NCI-H69 (cell line): Measurements from ENCODE around the gene IDH3B.
"Not testable (repeated sequence)": the region's sequence is repeated elsewhere in the genome, so short reads cannot be mapped to it uniquely, and the experiment has no call there.

Experiments used
- DNase-seq: peaks from one replicate; lab custom pipeline; 2025; lab: John Stamatoyannopoulos, UW

IDH3B gene

DNA sequence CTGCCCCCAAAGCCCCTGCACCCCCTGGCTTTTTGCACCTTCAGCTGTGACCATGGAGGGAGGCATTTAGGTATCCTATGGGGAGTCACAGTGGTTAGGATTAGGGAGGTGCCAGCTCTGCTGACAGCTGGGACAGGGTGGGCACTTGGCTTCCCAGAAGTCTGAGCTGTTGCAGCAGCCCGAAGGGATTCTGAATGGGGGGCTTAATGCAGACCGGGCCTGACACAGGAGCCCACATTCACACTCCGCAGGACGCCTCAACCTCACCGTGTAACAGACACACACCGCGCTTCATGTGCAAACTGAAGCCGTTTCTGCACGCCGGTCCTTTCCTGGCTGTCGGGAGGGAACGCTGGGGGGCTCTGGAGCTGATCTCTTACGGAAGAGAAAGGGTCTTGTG is 30.5 kb upstream of the IDH3B start:
- DNase-seq: no peak

DNA sequence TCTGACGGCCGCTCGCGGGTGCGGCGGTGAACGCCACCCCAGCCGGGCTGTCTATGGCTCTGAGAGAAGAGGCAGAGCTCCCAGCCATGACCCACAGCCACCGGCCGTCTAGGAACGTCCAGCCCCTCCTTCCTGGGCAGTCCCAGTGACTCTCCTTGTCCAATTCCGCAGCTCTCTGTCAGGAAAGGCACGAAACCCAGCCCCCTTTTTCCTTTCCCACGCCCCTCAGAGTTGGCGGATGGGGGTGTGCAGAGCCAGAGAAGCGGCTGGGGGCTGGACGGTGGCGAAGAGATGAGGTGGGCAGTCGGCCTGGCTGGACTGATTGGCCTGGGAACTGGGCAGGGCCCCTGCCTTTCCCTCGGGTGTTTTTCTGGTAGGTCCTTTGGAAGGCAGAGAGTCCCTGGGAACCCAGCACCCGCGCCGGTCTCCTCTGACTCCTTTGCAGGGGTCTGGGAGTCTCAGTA is 30.0 kb upstream of the IDH3B start:
- no peak for DNase-seq

DNA sequence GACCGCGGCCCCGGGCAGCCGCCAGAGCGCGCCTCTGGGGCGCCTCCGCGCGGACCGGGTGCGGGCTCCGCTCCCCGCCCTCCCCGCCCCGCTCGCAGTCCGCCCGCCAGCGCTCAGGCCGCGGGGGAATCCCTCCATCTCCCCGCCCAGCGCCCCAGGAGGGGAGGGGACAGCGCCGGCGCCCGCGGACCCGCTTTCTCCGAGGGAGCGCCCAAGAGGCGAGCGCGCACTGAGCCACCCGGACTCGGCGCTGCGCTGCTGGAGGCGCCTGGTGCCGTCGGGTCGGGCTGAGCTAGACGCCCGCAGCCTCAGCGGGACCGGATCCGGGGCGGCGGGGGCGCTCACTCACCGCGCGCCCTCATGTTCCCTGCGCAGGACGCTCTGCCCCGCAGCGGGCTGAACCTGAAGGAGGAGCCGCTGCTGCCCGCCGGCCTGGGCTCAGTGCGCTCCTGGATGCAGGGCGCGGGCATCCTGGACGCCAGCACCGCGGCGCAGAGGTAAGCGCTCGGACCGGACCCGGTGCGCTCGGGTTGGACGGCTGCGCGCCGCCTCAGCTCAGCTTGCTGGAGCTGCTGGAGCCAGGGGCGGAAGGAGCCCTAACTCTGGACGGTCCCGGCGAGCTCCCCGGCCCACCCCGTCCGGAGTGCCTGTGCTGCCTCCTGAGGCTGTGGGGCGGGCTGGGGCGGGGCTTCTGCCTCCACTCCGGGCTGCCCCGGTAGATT is 29.4 kb upstream of the IDH3B start:
- peak; percentile 52 for DNase-seq

DNA sequence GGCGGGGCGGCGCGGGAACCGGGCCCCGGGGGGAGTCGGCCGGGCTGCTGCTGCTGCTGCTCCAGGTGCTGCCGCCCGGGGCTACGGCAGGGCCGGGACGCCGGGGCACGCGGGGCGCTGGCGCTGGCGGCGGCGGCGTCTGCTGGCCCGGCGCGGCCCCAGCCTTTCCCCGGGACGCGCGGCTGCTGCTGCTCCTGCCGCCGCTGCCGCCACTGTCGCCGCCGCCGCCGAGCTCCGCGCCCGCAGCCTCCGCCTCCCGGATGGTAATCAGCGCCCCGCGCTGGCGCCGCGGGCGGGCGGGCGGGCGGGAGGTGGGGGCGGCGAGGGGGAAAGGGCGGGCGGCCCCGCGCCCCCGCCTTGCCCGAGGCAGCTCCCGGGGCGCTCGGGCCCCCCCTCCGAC is 28.9 kb upstream of the IDH3B start:
- peak; percentile 56 for DNase-seq

DNA sequence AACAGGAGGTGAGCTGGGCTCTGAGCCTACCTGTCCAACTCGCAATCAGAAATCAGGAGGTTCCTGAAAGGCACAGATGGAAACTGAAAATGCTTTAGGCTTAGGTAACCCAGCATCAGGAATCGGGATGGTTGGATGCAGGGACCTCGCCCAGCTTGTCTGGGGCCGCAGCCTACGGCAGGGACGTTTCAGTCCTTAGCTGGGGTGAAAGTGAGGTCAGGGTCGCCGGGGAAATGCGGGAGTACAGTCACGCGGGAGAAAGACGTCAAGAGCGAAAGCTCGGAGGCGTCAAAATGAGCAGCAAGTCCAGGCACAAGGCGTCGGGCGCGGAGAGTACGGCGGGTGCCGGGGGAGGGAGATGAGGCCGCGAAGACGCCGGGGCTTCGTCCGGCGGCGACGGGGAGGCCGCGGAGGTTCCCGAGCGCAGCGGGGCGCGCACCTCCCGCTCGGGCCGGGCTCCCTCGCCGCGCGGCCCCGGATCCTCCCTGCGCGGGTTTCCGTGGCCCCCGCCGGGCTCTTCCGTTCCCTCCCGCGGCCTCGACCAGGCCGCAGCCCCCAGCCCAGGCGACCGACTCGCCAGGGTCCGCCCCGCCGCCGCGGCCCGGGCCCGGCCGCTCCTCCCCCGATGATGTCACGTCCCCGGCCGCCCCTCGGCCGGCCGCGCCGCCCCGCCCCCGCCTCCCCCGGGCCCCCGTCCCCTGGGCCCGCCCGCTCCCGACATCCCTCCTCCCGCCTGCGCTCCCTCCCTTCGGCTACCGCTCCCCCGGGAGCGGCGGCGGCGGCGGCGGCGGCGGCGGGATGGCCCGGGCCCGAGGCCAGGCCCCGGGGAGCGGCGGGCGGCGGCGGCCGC is 28.2 kb upstream of the IDH3B start, which contains the start of gene EBF4:
EBF4 (plus strand) TSS at position 745 of the 850 bp plus-strand sequence. CDS start 866 bp downstream, outside the sequence.
- peak; percentile 68 for DNase-seq

DNA sequence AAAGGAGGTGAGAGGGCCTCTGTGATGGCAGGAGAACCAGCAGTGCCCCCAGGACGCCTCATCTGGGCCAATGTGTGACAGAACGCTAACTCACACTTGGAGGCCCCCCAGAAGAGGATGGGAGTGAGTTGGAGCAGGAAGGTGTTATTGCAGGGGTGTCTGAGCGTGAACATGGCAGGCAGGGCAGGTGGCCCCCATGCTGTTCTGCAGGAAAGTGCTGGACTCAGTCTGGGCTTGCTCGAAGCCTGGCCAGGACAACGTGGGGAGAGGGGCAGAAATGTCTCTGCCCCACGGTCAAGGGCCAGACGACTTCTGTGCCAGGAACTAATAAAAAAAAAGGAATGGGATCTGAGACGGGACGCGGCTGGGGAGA is 27.6 kb upstream of the IDH3B start:
- DNase-seq: no peak

DNA sequence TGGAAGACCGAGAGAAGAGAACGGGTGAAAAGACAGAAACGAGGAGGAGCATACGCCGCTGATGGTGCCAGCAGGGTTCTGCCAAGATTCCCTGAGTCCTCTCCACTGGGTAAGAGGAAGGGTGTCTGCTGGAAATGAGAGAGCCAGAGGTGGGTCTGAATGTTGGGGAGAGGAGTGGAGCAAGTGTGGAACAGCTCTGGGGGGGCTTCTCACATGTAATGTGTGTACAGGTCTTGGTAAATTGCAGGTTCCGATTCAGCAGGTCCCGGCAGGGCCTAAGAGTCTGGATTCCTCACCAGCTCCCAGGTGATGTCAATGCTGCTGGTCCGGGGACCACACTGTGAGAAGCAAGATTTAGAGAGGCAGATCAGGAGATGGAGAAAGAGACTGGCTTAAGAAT is 27.1 kb upstream of the IDH3B start:
- DNase-seq: peak; percentile 6

DNA sequence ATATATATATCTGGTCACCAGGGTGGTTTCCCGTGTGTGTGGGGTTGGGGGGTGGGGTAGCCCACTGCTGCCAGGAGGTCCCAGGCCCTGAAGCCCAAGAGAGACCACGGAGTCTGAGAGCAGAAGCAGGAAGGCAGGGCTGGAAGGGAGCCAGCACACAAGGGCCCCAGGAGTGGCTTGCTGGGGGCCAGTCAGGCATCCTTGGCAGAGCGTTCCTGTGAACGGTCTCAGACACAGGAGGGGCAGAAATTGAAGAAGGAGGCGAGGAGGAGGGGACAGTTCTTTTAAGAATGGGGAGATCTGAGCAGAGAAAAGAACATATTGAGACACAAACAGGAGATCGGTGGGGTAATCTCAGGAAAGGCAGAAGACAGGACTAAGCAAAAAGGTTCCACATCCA is 26.7 kb upstream of the IDH3B start:
- peak; percentile 5 for DNase-seq

DNA sequence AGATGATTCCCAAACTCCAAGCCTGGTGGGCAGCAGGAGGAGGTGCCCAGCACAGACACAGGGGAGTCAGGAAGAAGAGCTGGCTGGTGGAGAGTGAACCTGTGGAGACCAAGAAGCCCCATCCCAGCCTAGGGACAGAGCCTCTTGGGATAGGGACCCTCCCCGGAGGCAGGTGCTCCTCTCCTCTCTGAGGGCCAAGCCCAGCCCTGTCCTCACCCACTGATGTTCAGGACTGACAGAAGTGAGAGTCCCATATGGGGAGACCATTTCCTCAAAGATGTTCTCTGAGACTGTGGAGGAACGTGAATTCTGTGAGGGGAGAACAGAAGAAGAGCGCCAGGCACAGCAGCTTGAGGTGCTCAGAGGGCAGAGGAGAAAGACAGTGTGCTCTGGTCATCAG is 26.2 kb upstream of the IDH3B start:
- no peak for DNase-seq

DNA sequence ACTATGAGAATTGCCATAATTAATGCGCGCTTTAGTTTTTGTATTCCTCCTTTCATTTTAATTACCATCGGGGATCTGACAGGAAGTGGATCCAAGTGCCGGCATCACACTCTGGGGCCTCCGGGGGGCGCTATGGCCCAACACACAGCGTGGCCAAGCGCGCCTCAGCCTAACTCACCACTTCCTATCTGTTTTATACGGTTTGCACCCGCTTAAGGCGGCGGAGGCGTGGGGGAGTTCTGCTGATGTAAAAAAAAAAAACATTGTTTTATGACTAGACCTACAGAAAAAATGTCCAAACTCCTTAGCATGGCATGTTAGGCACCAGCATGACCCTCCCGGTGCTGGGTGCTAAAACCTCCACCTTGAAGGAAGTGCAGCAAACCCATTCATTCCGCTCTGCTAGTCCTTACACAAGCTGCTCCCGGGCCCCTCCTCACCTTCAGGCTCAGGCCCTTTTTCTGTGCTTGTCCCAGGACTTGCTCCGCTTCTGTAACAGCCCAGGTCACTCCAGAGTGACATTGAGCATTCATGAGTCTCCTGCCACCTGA is 24.1 kb upstream of the IDH3B start:
- DNase-seq: peak; percentile 74

DNA sequence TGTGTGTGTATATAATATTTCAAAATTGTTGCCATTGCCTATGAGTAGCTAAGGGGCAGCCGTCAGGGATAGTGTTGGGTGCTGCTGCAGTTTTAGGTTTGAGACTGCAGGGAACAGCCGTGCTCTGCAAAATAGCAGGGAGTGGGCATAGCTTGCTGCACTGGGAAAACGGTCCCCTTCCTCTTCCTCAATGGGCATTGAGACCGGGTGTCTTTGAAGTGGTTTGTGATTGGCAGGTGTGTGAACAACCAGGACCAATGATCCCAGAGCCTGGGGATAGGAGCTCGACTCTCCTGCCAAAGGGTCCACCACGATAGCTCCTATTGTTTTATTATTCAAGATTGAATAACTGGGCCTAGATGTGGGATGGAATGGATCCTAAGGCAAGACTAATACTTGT is 23.5 kb upstream of the IDH3B start:
- DNase-seq: no peak

DNA sequence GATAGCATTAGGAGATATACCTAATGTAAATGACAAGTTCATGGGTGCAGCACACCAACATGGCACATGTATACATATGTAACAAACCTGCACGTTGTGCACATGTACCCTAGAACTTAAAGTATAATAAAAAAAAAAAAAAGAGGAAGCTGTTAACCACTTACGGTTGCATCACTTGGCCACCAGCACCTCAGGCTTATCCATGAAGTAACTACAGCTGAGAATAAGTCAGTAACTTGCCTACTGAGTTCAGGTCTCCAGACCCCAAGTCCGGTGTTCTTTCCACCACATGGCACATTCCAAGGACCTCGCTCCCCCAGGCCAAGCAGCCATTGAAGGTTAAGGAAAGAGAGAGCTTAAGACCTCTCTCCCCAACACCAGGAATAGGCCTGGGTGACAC is 20.8 kb upstream of the IDH3B start:
- not testable (repeated sequence) for DNase-seq

DNA sequence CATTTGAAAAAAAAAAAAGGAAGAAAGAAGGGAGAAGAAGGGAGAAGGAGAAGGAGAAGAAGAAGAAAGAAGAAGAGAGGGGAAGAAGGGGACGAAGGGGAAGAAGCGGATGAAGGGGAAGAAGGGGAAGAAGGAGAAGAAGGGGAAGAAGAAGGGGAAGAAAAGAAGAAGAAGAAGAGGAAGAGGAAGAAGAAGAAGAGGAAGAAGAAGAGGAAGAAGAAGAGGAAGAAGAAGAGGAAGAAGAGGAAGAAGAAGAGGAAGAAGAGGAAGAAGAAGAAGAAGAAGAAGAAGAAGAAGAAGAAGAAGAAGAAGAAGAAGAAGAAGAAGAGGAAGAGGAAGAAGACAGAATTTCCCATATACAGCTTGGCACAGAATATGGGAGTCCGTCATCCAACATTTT is 18.0 kb upstream of the IDH3B start:
- not testable (repeated sequence) for DNase-seq

DNA sequence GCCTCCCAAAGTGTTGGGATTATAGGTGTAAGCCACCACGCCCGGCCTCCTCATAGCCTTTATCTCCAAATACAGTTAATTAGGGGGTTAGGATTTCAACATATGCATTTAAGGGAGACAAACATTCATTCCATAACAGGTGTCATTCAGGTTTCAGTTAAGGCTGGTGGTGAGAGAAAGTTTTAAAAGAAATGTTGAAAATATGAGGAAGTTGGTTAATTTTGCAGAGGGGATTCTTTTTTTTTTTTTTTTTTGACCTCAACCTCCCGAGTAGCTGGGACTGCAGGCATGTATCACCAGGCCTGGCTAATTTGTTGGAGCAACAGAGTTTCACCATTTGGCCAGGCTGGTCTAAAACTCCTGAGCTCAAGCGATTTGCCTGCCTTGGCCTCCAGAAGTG is 16.0 kb upstream of the IDH3B start:
- no peak for DNase-seq

DNA sequence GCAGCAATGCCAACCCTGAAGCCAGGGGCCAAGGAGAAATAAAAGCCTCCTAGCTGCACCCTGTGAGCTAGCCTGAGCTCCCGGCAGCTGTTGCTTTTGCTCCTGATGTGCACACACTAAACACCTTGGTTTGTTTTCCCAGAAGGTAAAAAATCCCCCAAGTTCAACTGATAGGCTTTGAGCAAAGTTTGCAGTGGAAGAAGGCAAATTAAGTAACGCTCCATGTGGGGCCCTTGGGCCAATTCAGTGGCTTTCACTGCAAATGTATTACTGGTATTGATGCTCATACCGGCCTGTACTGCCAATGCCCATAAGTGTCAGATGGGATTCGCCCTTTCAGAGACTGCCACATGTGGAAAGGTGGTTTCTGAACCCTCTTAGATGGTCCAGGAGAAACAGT is 9.4 kb upstream of the IDH3B start:
- no peak for DNase-seq

DNA sequence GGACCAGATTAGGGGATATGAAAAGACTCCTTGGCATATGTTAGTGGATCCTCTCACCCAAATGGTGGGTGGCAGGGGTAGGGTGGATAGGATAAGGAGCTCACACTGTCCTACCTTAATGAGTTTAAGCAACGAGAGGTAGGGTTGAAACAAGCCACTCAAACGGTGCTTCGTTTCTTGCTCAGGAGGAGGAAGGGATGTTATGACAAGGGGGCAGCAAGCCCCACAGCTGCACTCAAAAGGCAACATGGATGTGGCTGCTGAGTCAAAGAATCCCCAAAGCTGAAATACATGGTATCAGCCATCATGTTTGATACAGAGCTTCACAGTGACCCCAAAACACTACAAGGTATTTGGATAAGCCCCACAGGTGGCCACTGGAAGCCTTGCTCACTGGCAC is 8.4 kb upstream of the IDH3B start:
- no peak for DNase-seq

DNA sequence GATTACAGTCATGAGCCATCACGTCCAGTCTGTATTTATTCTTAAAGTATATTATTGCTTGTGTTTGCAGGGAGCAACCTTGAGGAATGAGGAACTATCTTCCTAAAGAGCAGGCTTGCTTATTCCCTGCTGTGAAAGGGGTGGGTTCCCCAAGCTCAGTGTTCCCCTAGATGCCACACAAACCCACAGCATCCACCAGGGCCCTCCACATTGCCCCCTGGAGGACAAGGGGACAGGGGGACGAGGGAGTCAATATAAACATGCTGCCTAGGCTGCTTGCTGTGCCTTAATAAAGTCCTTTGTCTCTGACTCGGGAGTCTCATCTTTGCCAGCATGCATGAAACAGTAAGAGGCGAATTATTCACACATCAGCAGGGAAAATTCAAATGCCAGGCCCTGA is 8.0 kb upstream of the IDH3B start:
- DNase-seq: peak; percentile 17

DNA sequence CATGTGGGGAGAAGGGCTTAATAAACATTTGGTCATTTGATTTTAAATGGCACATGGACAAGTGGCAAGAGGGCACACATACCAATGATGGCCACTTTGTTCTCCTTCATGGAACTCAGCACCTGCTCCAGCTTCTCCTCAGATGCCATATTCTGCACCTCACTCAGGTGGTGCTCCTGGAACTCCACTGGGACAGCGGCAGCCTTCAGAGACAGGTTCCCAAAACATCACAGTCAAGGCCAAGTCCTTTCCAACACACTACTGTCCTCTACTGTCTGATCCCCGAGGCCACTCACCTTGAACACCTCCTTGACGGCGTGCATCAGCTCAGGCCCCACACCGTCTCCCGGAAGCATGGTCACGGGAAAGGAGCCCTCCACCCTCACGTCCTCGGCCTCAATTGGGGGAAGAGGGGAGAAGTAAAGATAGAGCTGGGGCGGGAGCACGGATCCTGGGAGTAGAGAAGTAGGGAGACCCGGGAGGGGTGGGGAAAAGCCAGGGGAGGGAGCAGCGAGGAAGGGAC is 591 bp downstream of the IDH3B start:
- DNase-seq: peak; percentile 13

DNA sequence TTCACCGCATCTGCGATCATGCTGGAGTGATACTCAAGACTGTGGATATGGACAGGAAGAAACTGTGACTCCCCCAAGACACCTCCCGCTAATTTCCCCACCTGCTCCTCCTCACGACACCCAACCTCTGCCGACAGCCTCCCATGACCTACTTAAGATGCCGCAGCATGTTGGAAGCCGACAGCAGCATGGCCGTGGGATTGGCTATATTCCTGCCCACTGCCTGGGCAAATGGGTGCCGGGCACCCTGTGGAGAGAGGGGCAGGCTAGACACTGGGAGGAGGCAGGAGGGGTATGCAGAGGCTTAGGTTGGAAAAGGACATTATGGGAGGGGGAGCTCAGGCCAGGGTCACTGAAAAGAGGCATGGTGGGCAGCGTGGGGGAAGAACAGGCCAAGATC is 4.5 kb downstream of the IDH3B start:
- DNase-seq: no peak

DNA sequence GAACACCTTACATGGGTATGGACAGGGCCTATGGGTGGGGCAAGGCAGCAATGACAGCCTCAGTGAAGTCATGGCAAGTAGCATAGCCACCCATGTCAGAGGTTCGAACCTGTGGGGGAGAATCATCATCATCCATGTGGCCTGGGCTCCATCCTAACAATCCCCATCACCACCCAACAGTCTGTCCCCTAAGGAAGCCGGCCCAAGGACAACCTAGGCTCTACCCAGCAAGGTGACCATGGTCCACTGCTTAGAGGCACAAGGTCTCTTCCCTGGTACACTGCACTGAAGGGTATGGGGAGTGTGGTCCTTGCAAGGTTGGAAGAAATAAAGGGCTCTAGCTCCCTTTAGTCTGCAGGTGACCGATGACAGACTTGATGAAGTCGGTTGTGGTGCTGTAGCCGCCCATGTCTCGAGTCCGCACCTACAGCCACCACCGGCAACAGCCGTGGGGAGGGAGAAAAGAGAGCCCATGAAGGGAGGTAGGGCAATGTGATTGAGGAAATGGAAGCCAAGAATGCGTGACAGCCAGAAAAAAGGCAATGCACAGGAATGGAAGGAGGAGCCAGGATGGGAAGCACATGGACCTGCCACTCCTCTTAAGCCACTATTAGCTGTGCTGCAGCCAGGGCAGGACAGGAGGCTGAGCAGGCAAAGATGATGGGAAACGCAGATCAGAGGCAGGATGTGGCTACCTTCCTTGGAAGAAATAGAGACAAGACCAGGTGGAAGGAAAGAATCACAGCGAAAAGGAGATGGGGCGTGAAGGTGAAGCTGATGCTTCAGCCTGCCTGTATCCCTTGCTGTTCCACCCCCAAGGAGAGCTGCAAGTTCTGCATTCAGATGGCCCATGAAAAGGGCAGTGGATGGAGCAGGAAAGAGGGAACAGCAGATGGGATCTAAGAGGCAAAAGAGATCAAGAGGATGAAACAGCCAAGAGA is 5.3 kb downstream of the IDH3B start:
- peak; percentile 39 for DNase-seq

DNA sequence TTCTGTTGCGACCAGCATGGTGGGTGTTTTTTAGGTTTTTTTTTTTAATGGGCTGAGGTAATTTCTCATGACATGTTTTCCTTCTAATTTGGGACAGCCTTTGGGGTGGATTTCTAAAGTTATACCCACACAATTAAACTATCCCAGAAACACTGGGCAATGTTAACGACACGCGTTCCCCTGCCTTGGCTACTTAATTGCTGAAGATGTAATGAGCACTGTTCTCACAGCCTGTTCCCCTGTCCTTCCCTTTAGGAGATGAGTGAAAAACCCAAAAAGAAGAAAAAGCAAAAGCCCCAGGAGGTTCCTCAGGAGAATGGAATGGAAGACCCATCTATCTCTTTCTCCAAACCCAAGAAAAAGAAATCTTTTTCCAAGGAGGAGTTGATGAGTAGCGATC is 6.3 kb downstream of the IDH3B start:
- DNase-seq: no peak

DNA sequence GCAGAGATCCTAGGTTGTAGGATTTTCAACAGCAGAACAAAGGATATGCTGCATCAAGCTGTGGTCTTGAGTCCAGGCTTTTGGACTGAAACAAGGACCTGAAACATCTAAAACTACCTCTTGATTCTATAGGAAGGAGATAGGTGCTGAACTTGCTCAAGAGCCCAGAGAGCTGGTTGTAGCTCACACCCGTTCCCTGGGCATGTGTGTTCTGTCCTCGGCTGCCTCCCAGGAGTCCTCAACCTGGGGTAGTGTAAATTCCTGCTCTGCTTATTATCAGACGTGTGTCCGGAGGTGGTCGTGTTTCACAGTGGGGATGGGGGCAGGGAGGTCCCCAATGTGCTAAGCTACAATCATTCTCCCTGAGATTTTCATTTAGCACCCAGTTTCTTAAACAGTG is 6.8 kb downstream of the IDH3B start:
- no peak for DNase-seq
